ENCODE results near the gene PLSCR3.

The PLSCR3 gene

DNA sequence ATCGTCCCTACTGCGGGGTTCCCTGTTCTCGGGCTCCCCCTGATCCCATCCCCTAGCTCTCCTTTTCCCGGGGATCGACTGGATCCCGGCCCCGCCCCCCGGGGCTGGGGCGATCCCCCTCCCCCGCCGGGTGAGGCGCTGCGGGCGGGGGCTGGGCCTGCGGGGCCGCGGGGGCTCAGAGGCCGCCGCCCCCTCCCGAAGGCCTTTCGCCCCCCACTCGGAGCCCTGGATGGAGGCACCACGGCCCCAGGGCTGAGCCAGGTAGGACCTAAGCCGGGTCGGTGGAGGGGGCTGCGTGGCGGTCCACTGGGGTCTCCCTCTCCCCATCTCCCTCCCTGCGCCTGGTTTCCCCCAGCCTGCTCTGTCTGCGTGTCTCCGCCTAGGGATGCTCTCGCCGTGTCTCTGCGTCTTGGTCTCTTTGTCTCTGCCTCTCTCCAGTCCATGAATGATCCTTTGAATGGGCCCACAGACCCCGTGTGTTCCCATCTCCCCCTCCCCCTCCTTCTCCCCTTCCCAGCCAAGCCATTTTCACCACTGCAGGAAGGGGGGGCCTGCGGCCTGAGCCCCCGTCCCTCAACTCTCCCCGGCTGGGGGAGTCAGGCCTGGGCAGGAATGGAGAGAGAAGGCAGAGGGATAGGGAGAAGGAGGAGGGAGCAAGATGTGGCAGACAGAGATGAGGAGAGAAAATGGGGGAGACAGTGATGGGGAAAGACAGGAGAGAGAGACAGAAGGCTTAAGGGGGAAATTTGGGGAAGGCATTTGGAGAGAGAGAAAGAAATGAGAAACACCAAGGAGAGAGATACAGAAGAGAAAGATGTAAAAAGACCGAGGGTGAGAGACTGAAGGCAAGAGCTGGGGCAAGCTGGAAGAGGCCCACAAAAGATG lies 11.3 kb upstream of the PLSCR3 start:
- DNase-seq, result no peak

- DNase-seq, result peak; percentile 69
Observed at GRCh38 chr17:7404737-7405349, 10.5 kb upstream of the PLSCR3 start.

DNA sequence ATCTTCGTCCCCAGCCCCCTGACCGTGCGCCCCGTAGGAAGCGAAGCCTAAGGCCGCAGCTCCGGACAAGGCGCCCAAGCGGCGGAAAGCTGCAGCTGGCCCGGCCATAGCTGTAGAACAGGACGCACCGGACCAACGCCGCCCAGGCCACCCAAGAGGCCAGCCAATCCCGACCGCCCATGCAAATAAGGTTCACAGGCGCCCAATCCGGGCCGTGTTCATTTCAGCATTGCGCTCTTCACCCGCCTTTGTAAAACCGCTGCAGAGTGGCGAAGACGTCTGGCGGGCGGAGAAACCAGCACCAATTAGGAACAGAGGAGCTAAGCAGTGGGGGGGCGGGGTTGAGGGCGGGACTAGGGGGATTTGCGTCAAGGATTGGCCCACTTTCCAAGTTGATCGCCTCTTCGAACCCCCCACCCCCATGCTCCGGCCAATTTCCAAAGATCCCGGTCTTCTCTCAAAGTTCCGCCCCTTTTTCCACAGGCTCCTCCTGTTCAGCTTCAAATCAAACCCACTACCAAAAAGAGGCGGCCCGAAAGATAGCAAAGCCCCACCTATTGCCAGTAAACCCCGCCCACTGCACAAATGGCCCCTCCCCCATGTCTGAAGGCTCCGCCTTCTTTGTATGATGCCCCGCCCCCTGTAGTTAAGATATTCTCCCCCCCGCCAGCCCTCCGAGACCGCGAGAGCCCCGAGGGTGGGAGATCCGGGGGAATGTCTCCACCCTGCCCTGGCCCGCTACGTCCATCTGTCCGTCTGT lies 9.8 kb upstream of the PLSCR3 start, which contains the start of gene TMEM256:
TSS of gene TMEM256 (minus strand) at position 121 of the 760 bp plus-strand sequence. CDS start at position 108, 13 bp downstream.
- DNase-seq, result peak; percentile 98

- no peak for DNase-seq
Observed at GRCh38 chr17:7403727-7403976, 9.3 kb upstream of the PLSCR3 start.

GRCh38 chr17:7403043-7403726 lies 8.9 kb upstream of the PLSCR3 start:
- DNase-seq, result peak; percentile 15

DNA sequence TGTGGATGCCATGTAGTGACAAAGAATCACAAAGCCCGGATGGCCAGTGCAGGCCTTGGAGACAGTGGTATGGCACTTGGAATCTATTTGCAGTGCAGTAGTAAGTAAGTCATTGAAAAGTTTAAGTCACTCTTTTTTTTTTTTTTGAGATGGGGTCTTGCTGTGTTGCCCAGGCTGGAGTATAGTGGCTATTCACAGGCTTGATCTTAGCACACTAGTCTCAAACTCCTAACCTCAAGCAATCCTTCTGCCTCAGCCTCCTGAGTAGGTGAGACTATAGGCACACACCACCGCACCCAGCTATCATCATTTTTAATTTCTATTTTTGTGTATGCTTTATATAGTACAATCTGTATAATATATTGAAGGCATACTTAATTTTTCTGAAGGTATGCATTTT lies 4.3 kb upstream of the PLSCR3 start:
- no peak for DNase-seq

- DNase-seq, result no peak
Observed at GRCh38 chr17:7396147-7396546, 1.8 kb upstream of the PLSCR3 start.

GRCh38 chr17:7393613-7394451 lies 493 bp downstream of the PLSCR3 start:
- peak; percentile 50 for DNase-seq

DNA sequence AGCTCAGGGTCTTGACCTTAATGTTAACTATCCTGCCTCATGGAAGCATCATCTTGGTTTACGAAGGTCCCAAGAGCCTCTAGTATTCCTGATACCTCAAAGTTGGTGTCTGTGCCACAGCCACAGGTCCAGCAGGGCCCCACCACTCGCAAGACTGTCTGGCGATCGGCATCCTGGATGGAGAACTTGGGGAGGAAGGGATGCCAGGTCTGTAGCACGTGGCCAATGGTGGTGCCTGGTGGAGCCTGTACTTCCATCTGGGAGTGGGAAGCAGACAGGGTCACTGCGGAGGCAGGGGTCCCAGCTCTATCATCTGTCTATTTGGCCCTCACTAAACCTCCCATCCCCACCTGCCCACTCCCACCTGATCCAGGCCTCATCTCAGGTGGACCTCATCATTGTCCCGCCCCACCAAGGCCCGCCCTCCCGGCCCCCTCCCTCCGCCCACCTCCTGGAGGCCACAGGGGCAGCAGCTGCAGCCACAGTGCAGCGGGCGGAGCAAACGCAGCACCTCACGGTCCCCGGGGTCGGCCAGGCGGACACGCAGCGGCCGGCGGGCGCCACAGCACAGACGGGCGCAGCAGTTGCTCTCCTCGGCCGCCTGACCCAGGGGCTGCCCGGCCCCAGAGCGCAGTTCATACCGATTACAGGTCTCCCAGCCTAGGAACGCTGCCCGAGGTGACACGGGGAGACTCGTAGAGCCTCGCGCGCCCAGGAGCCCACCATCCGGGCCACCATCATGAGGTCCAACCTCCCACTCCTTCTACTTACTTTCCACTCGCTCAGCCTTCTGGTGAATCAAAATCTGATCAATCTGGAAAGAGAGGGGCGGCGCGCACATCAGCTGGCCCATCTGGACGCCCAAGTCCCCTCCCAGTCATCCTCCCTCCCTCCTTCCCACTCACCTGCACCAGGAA lies 1.4 kb downstream of the PLSCR3 start:
- DNase-seq, result no peak

DNA sequence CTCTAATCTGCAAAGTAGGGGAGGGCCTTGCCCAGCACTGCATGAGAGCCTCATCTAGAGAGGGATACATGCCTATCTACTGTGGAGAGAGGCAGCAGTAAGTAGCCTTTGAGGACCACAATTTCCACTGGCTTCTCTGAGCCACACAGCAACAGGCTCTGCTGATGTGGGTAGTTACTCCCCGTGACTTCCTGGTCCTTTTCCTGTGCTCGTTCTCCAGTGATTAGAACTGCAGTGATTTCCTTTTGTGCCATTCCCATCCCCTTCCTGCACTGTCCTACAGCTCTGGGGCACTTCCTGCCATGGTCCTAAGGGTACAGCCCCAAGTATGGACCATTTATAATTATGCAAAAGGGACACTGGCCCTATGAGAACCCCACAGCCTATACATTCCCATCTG lies 3.0 kb downstream of the PLSCR3 start:
- no peak for DNase-seq

DNA sequence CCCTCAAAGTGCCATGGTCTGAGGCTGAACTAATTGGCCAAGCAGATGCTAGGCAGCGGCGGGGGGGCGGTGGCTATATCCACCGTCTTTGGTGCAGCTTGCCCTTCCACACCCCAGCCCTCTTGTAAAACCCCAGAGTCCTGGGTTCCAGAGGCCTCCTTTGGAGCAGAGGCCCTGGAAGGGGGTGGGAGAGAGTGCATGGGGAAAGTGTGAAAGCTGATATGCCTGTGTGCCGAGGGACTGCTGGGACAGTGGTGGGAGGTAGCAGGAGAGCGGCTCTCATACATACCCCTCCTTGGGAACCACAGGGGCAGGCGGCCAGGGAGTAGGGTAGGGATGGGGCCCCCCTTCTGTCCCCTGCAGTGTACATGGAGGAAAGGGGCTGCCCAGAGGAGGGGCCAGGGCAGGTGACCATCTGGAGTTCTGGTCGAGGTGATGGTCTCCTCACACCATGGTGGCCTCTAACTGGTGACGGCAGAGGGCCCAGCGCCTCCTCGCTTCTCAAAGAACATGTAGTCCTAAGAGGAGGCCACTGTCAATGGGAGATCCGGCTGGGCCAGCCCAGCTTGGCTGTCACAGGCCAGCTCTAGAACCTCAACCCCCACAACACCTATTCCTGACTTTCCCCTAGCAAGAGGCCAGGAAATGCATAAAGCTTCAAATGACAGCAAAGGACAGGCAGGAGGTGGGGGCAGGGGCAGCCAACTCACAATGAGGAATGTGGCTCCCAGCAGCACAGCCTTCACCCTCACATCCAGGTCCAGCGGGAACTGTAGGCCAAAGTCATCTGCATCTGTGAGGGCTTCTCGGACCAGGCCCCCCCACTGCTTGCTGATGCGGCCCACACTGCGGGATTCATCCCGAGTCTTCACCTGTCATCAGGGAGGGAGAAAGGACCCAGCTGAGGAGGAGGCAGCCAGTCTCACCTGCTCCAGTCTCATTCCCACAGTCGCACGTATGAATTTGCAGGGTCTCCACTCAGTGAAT lies 4.1 kb downstream of the PLSCR3 start:
- no peak for DNase-seq

- no peak for DNase-seq
Observed at GRCh38 chr17:7388856-7389255, 5.5 kb downstream of the PLSCR3 start.

DNA sequence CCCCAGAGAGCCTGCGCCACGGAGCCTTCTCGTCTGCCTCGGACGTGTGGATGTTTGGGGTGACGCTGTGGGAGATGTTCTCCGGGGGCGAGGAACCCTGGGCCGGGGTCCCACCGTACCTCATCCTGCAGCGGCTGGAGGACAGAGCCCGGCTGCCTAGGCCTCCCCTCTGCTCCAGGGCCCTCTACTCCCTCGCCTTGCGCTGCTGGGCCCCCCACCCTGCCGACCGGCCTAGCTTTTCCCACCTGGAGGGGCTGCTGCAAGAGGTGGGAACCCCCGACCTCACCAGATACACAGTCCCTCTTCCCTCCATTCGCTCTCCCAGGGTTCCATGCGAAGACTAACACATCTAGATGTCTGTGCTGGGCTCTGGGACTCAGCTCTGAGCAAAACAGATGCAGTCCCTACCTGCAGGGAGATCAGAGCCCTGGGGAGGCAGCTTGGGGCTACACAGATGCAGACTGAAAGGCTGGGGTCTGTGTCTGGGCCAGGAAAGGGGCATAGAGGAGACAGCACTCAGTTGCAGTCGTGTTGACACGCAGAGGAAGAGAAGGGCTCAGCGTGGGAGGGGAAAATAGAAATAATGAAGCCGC lies 9.7 kb downstream of the PLSCR3 start:
- DNase-seq, result no peak

GRCh38 chr17:7383742-7384488 lies 10.4 kb downstream of the PLSCR3 start:
- DNase-seq, result peak; percentile 71

- DNase-seq, result no peak
Observed at GRCh38 chr17:7383371-7383741, 11.0 kb downstream of the PLSCR3 start.

GRCh38 chr17:7382901-7383300 lies 11.4 kb downstream of the PLSCR3 start:
- no peak for DNase-seq

- no peak for DNase-seq
Observed at GRCh38 chr17:7380855-7381683, 13.3 kb downstream of the PLSCR3 start, which contains the start of gene TNK1. TSS of gene TNK1 (plus strand) at chr17:7381089. CDS start at chr17:7382927, 1,838 bp downstream.

DNA sequence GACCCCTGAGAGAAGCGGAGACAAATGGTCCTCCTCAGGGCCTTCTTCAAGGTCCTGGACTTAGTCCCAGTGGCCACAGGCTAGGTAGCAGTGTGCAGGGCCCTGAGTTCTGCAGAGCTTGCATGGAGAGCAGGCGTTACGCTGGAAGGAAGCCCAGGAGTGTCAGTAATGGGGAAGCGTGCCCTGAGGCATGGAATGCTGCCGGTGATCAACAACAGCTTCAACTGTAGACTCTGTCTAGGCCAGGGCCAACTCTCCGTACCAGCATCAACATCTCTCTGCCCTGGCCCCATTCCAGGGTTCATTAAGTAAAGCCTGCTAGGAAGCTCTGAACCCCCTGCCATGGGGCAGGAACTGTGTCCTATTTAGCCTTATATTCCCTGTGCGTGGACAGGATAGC lies 14.0 kb downstream of the PLSCR3 start:
- no peak for DNase-seq
